ENCODE data around the gene OXT. TPM values are rescaled to one million over a fixed set of nuclear protein-coding genes. Genes with fewer than 3 reads are reported as not detected.
A peak's percentile ranks its signal among the peaks of the same experiment; 100 is the strongest.

The OXT gene
- total and polyA plus RNA-seq, 2 donors (not counting 1 experiment from before 2014, with no cell fraction given), result 1.0 to 1.7 TPM

DNA sequence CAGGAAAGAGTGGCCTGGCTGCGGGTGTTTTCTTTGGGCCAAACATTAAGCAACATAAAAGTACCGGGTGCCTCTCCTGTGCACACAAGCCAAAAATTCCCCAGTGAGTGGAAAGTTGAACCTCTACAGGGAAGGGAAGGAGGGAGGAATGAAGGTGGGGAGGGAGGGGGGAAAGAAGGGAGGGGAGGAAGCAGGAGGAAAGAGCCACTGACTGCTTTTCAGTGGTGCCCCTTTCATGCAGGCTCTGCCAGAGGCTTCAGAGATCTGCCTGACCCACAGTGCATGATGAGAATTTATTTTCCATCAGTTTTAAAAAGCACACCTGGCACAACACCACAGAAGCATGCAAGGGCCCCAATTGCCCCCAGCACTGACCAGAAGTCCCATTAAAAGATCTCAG is 40.6 kb downstream of the OXT start:
- ATAC-seq (ENCODE audit: low read depth) (no peak), DNase-seq (no peak)
- ChIA-PET CTCF (interaction anchor here (5.3 kb wide), 1 partner anchor 42 kb away, joined by 43 read pairs; the partner anchor contains the start of gene OXT), POLR2A (no interaction called here)
- intact Hi-C loops (cut with micrococcal nuclease), result no loop called here
- WGBS (ENCODE audit: insufficient coverage), result no CpG with 5 or more reads among the region's 2 CpGs
- H3K4me2 ChIP-seq (replicated peaks; ENCODE audit: low read depth, low read length, poor library complexity, severe bottlenecking), result no peak overlapping the region
- no peak overlapping the region for H3K27ac ChIP-seq (ENCODE audit: low read length in 2 of 2)
- TF ChIP-seq EZH2 (IDR thresholded peaks at IDR 0.05; ENCODE audit: borderline replicate concordance, insufficient read depth, low read depth, low read length, poor library complexity, severe bottlenecking), result no peak
- TF ChIP-seq, protein P1, sequence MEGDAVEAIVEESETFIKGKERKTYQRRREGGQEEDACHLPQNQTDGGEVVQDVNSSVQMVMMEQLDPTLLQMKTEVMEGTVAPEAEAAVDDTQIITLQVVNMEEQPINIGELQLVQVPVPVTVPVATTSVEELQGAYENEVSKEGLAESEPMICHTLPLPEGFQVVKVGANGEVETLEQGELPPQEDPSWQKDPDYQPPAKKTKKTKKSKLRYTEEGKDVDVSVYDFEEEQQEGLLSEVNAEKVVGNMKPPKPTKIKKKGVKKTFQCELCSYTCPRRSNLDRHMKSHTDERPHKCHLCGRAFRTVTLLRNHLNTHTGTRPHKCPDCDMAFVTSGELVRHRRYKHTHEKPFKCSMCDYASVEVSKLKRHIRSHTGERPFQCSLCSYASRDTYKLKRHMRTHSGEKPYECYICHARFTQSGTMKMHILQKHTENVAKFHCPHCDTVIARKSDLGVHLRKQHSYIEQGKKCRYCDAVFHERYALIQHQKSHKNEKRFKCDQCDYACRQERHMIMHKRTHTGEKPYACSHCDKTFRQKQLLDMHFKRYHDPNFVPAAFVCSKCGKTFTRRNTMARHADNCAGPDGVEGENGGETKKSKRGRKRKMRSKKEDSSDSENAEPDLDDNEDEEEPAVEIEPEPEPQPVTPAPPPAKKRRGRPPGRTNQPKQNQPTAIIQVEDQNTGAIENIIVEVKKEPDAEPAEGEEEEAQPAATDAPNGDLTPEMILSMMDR (IDR thresholded peaks at IDR 0.05), result no peak
- H3K36me3 ChIP-seq (replicated peaks in 1 of 2; ENCODE audit: control extremely low read depth in 1 of 2, control insufficient read depth in 1 of 2, extremely low read depth in 1 of 2, insufficient read depth in 2 of 2, low read length in 1 of 2), result peaks cover 0 to 29% of the 10 kb centered on the region in 2 experiments
- Mint-ChIP-seq H3K4me3 (no peak overlapping the region), H3K9me3 (ENCODE audit: insufficient read depth) (no peaks in the 10 kb centered on the region), H3K4me1 (peaks cover 5% of the 10 kb centered on the region), H3K27me3 (no peaks in the 10 kb centered on the region), H3K27ac (no peak overlapping the region)
- no peak overlapping the region for H3K9ac ChIP-seq (ENCODE audit: low read length)
- H3K27me3 ChIP-seq (replicated peaks in 1 of 4; ENCODE audit: control extremely low read depth in 1 of 4, control insufficient read depth in 3 of 4, insufficient read depth in 4 of 4, low read length in 3 of 4), result no peaks in the 10 kb centered on the region
- no peak overlapping the region for H3K4me3 ChIP-seq (ENCODE audit: control extremely low read depth in 1 of 5, extremely low read depth in 1 of 5, insufficient read depth in 1 of 5, low read depth in 2 of 5, low read length in 4 of 5)
- H3K4me1 ChIP-seq (ENCODE audit: control insufficient read depth in 2 of 2, insufficient read depth in 2 of 2, low read length in 2 of 2), result peaks cover 0 to 4% of the 10 kb centered on the region in 2 donors
- H3K79me2 ChIP-seq (ENCODE audit: control insufficient read depth, insufficient read depth, low read length), result peaks cover 4% of the 10 kb centered on the region
- H3K9me3 ChIP-seq (ENCODE audit: control extremely low read depth in 1 of 3, control insufficient read depth in 2 of 3, insufficient read depth in 1 of 3, low read length in 2 of 3), result no peaks in the 10 kb centered on the region
- H2AFZ ChIP-seq (ENCODE audit: insufficient read depth, low read depth, low read length, poor library complexity, severe bottlenecking), result no peak overlapping the region
- H4K20me1 ChIP-seq (ENCODE audit: control insufficient read depth, insufficient read depth, low read length, poor library complexity, severe bottlenecking), result peaks cover 4% of the 10 kb centered on the region

DNA sequence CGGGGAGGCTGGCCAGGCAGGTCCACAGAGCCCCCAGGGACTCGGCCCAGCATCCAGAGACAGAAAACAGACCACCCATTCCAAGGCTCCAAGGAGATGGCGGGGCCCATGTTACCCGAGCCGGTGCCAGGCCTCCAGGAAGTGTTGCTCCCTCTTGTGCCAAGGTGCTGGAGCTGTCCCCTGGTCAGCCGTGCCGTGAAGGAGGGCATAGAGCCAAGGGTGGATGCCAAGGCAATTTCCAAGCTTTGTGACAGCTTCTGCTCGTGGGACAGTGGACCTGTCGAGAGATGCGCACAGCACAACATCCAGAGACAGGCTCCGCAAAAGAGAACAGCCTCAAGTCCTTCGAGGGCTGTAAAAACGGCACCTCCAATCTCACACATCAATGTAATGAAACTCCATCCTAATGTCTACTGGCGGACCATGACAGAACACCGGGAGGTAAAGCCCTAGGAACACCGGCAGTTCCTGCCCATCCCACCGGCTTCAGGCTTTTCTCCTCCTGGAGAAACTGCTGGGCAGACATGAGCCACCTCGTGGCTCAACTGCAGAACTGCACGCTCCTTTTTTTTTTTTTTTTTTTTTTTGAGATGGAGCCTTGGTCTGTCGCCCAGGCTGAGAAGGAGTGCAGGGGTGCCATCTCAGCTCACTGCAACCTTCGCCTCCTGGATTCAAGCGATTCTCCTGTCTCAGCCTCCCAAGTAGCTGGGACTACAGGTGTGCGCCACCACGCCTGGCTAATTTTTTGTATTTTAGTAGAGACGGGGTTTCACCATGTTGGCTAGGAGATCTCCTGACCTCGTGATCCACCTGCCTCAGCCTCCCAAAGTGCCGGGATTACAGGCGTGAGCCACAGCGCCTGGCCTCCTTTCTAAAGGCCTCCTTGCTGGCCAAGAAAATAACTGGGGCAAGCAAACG is 44.0 kb downstream of the OXT start:
- TF ChIP-seq, protein P1 (IDR thresholded peaks at IDR 0.05), result peak; percentile 85
- no peak for TF ChIP-seq EZH2 (IDR thresholded peaks at IDR 0.05; ENCODE audit: borderline replicate concordance, insufficient read depth, low read depth, low read length, poor library complexity, severe bottlenecking)
- no peaks in the 10 kb centered on the region for H3K27me3 Mint-ChIP-seq
- Histone ChIP-seq H4K20me1 (ENCODE audit: control insufficient read depth, insufficient read depth, low read length, poor library complexity, severe bottlenecking) (peaks cover 4% of the 10 kb centered on the region), H3K4me2 (replicated peaks; ENCODE audit: low read depth, low read length, poor library complexity, severe bottlenecking) (no peak overlapping the region), H3K27ac (ENCODE audit: low read length in 2 of 2) (no peak overlapping the region), H3K9ac (ENCODE audit: low read length) (no peak overlapping the region), H2AFZ (ENCODE audit: insufficient read depth, low read depth, low read length, poor library complexity, severe bottlenecking) (no peak overlapping the region), H3K9me3 (ENCODE audit: control extremely low read depth in 1 of 3, control insufficient read depth in 2 of 3, insufficient read depth in 1 of 3, low read length in 2 of 3) (no peaks in the 10 kb centered on the region), H3K4me3 (ENCODE audit: control extremely low read depth in 1 of 5, extremely low read depth in 1 of 5, insufficient read depth in 1 of 5, low read depth in 2 of 5, low read length in 4 of 5) (no peak overlapping the region), H3K27me3 (replicated peaks in 1 of 4; ENCODE audit: control extremely low read depth in 1 of 4, control insufficient read depth in 3 of 4, insufficient read depth in 4 of 4, low read length in 3 of 4) (no peaks in the 10 kb centered on the region), H3K36me3 (replicated peaks in 1 of 2; ENCODE audit: control extremely low read depth in 1 of 2, control insufficient read depth in 1 of 2, extremely low read depth in 1 of 2, insufficient read depth in 2 of 2, low read length in 1 of 2) (peaks cover 3 to 14% of the 10 kb centered on the region in 2 experiments), H3K4me1 (ENCODE audit: control insufficient read depth in 2 of 2, insufficient read depth in 2 of 2, low read length in 2 of 2) (peaks cover 0 to 4% of the 10 kb centered on the region in 2 donors), H3K79me2 (ENCODE audit: control insufficient read depth, insufficient read depth, low read length) (peaks cover 4% of the 10 kb centered on the region)
- no peaks in the 10 kb centered on the region for H3K9me3 Mint-ChIP-seq (ENCODE audit: insufficient read depth)
- peak; percentile 69 for ATAC-seq (ENCODE audit: low read depth)
- H3K4me1 Mint-ChIP-seq, result peaks cover 9% of the 10 kb centered on the region
- POLR2A ChIA-PET, result no interaction called here
- intact Hi-C loops (cut with micrococcal nuclease), result loop anchor here (2.0 to 5.0 kb wide), 2 partner anchors 21 to 43 kb away; partner anchors contain the start of gene OXT
- CTCF ChIA-PET, result interaction anchor here (0.6 to 6.7 kb wide), 17 partner anchors 8 to 601 kb away, joined by 3 to 68 read pairs (median 4); partner anchors contain the start of genes GNRH2 and OXT
- H3K27ac Mint-ChIP-seq, result no peak overlapping the region
- WGBS (ENCODE audit: insufficient coverage), result 63% methylated on average over 27 of the region's 30 CpGs
- DNase-seq, result peak; percentile 73
- H3K4me3 Mint-ChIP-seq, result no peak overlapping the region

Measured in B cell (primary cell).